ENCODE data around the gene SOSTDC1.
A peak's percentile ranks its signal among the peaks of the same experiment; 100 is the strongest.
"Not testable (repeated sequence)": the region's sequence is repeated elsewhere in the genome, so short reads cannot be mapped to it uniquely, and the experiment has no call there.

SOSTDC1 gene

GRCh38 chr7:16460789-16461493 is 4.6 kb downstream of the SOSTDC1 start:
- no peak for DNase-seq

- DNase-seq, result not testable (repeated sequence)
These were observed 9.2 kb downstream of the SOSTDC1 start for GRCh38 chr7:16456303-16456702.

GRCh38 chr7:16455591-16455990 is 9.9 kb downstream of the SOSTDC1 start:
- no peak for DNase-seq

GRCh38 chr7:16450366-16450765 is 15.2 kb downstream of the SOSTDC1 start:
- no peak for DNase-seq

GRCh38 chr7:16447876-16448275 is 17.7 kb downstream of the SOSTDC1 start:
- no peak for DNase-seq

GRCh38 chr7:16446508-16446907 is 19.0 kb downstream of the SOSTDC1 start:
- DNase-seq, result no peak

GRCh38 chr7:16443871-16444270 is 21.7 kb downstream of the SOSTDC1 start:
- not testable (repeated sequence) for DNase-seq

GRCh38 chr7:16438988-16439387 is 26.6 kb downstream of the SOSTDC1 start:
- no peak for DNase-seq

GRCh38 chr7:16436306-16436705 is 29.2 kb downstream of the SOSTDC1 start:
- no peak for DNase-seq

- no peak for DNase-seq
These were observed 31.9 kb downstream of the SOSTDC1 start for GRCh38 chr7:16433568-16434122.

GRCh38 chr7:16432425-16432731 is 33.2 kb downstream of the SOSTDC1 start:
- DNase-seq, result no peak

- peak; percentile 47 for DNase-seq
These were observed 33.7 kb downstream of the SOSTDC1 start for GRCh38 chr7:16431646-16432424.

- no peak for DNase-seq
These were observed 35.4 kb downstream of the SOSTDC1 start for GRCh38 chr7:16430133-16430532.

- DNase-seq, result no peak
These were observed 36.9 kb downstream of the SOSTDC1 start for GRCh38 chr7:16428672-16429071.

- no peak for DNase-seq
These were observed 37.4 kb downstream of the SOSTDC1 start for GRCh38 chr7:16428182-16428581.

- DNase-seq, result no peak
These were observed 41.8 kb downstream of the SOSTDC1 start for GRCh38 chr7:16423761-16424160.

GRCh38 chr7:16422917-16423316 is 42.6 kb downstream of the SOSTDC1 start:
- DNase-seq, result no peak

- DNase-seq, result no peak
These were observed 43.5 kb downstream of the SOSTDC1 start for GRCh38 chr7:16422103-16422435.

- DNase-seq, result peak; percentile 34
These were observed 44.0 kb downstream of the SOSTDC1 start, which contains the start of gene CRPPA for GRCh38 chr7:16421333-16422102. Gene CRPPA (minus strand): TSS chr7:16421538. CDS start chr7:16421322, 216 bp downstream.

- peak; percentile 87 for DNase-seq
These were observed 44.7 kb downstream of the SOSTDC1 start for GRCh38 chr7:16420649-16421332.

GRCh38 chr7:16420329-16420648 is 45.2 kb downstream of the SOSTDC1 start:
- DNase-seq, result no peak

- DNase-seq, result no peak
These were observed 45.7 kb downstream of the SOSTDC1 start for GRCh38 chr7:16419859-16420258.

- no peak for DNase-seq
These were observed 46.4 kb downstream of the SOSTDC1 start for GRCh38 chr7:16419126-16419525.

Data from CD4-positive, alpha-beta T cell treated with Interleukin-10 for 1 hour (primary cell).